Measurements from ENCODE around the gene RAB26.
"Not testable (repeated sequence)": the region's sequence is repeated elsewhere in the genome, so short reads cannot be mapped to it uniquely, and the experiment has no call there.

Gene RAB26

DNA sequence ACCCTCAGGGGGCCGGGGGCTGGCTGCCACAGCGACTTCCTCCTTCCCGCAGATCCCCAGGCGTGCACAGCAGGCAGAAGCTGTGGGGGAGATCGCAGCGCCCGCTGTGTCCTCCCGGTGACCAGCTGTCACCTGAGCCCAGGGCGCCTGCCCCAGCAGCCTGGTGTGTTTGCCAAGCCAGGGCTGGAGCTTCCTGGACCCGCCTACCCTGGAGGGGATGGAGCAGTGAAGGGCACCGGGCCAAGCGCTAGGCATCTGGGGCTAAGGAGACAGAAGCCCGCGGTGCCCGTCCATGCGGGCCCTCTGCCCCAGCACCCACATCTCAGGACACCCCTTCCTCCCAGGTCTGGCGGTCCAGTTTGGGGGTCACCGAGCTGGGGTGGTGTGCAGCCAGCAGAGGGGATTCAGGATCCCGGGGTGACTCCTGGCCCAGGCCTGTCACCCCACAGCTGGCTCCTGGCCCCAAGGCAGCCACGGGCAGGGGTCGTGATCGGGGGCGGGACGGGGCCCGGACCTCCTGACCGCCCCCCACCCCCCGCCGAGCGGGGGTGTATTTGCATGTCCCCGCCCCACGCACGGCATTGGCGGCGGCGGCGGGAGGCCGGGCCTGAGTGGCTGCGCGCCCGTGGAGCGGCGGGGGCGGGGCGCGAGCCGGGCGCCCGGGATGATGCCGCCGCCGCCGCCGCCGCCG lies at the start of gene RAB26:
Gene RAB26, plus strand, starts transcription at position 645 of the 691 bp plus-strand sequence. CDS start 159 bp downstream, outside the sequence.
- peak; percentile 79 for DNase-seq (ENCODE audit: low spot score)

DNA sequence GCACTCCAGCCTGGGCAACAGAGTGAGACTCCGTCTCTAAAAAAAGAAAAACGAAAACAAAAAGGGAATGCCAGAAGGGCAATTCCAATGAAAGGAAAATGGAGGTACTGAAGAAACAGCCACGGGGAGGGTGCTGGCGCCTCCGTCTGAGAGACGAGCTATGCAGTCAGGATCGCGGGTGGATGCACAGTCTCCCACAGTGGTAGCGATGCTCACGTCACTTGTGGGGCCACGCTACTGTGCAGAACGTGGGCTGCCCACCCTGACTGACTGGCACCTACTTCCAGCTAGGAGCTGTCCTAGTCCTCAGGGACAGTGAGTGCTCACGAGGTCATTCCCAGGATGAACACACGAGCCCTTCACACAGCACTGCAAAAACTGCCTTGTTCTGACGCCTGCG lies 46.8 kb upstream of the RAB26 start:
- DNase-seq (ENCODE audit: low spot score) = not testable (repeated sequence)

- DNase-seq (ENCODE audit: low spot score) = no peak
These were observed 46.0 kb upstream of the RAB26 start for GRCh38 chr16:2102471-2102870.

DNA sequence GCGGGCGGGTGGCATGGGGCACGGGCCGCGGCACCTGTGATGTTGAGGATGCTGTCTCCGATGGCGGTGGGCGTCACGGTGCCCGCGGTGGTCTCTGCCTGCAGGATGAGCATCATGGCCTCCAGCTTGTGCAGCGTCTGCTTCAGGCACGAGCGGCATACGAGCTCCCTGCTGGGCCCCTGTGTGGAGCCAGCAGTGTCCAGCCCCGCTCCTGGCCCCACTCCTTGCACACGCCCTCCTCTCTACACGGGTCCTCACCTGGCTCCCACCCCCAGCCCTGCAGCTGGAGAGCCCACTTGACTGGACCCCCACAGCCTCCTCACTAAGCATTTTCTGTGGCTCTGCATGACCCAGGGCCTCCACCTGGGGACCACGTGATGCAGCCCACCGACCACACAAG lies 44.0 kb upstream of the RAB26 start:
- DNase-seq (ENCODE audit: low spot score) = not testable (repeated sequence)

- DNase-seq (ENCODE audit: low spot score) = not testable (repeated sequence)
These were observed 43.1 kb upstream of the RAB26 start for GRCh38 chr16:2105291-2105690.

- not testable (repeated sequence) for DNase-seq (ENCODE audit: low spot score)
These were observed 42.7 kb upstream of the RAB26 start for GRCh38 chr16:2105769-2106168.

- DNase-seq (ENCODE audit: low spot score) = not testable (repeated sequence)
These were observed 42.2 kb upstream of the RAB26 start for GRCh38 chr16:2106211-2106610.

DNA sequence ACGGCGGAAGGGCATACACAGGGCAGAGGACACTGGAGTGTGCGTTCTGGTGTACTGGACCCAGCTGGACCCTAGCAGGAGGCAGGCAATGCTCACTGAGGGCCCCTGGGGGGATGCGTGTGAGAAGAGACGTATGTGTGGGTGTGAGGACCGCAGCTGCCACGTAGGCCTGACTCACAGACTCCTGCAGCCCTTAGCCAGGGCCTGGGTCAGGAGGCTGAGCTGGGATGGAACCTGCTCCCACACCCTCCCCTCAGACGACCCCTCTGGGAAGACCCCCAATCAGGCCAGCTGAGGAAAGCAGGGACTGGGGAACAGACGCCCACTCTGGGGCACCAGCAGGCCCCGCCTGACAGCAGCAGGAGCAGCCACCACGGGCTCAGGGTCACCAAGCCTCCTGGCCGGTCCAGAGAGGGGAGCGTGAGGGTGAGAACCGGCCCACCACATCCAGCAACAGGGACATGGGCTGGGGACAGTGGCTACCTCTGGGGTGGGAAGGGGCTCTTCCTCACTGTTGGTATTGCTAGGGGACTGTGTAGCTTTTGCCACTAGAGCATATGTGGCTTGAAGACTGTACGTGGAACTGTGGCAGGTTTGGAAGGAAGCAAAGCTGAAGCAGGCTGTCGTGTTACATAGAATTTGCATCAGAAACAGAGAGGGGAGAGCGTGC lies 41.2 kb upstream of the RAB26 start:
- DNase-seq (ENCODE audit: low spot score) = not testable (repeated sequence)

DNA sequence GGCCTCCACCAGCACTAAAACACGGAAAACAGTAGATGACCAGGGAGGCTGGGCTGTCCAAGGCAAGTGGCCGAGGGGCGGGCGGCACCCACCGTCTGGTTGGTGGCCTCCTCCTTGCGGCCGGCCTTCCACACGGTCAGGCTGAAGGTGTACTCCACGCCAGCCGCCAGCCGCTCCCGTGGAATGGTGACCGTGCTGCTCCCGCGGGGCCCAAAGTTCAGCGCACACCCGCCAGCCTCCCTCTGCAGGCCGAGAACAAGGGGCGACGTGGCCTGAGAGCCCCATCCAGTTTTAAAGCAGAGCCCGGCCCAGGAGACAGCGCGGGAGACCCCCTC lies 40.7 kb upstream of the RAB26 start:
- DNase-seq (ENCODE audit: low spot score) = not testable (repeated sequence)

- DNase-seq (ENCODE audit: low spot score) = not testable (repeated sequence)
These were observed 39.8 kb upstream of the RAB26 start for GRCh38 chr16:2108446-2109270.

DNA sequence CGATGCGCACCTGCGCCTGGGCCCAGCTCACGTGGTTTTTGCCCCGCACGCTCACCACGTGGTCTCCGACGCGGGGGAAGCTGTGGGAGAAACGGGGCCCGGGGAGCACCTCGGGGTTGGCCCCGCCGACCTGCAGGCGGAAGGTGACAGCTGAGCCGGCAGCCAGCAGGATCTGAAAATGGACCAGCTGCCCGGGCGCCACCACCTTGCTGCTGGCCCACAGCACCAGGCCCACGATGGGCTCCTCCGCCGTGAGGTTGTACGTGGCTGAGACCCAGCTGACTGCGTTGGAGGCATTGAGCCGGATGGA lies 39.2 kb upstream of the RAB26 start:
- DNase-seq (ENCODE audit: low spot score) = not testable (repeated sequence)

DNA sequence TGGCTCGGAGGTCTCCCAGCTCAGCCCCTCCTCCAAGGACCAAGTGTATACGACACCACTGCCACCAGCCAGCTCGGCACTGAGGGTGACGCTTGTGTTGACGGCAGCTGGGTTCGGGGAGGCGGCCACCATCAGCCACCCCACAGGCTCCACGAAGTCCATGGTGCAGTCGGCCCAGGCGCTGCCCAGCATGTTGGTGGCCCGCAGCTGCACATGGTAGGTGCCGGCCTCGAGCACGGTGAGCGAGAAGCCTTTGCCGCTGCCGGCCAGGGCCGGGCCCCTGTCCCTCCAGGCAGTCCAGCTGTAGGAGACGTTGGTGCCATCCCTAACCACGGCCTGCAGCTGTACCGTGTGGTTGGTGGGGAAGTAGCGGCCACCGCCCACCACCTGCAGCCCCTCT lies 38.6 kb upstream of the RAB26 start:
- not testable (repeated sequence) for DNase-seq (ENCODE audit: low spot score)

DNA sequence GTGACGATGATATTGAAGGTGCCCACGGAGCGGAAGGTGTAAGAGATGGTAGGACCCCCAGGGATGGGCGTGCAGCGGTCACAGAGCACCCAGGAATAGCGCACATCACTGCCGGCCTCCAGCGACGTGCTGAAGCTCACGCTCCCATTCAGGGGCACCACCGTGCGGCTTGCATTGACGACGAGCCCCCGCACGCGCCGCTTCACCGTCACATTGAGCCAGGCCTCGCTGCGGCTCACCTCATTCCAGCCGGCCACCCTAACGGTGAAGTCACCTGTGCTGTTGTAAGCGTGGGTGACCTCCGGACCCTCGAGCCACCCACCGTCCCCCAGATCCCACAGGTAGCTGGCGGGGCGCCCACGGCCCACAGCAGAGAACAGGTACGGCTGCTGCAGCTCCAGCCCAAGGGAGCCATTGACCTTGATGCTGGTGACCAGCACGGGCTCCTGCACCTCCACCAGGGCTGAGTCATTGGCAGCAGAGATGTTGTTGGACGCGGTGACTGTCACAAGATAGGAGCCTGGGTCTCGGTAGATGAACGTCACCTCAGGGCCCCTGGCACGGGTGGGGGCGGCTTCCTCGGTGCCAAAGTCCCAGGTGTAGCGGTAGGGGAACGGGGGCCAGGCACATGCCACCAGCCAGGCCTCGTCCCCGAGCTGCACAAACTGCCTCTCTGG lies 38.0 kb upstream of the RAB26 start:
- not testable (repeated sequence) for DNase-seq (ENCODE audit: low spot score)

DNA sequence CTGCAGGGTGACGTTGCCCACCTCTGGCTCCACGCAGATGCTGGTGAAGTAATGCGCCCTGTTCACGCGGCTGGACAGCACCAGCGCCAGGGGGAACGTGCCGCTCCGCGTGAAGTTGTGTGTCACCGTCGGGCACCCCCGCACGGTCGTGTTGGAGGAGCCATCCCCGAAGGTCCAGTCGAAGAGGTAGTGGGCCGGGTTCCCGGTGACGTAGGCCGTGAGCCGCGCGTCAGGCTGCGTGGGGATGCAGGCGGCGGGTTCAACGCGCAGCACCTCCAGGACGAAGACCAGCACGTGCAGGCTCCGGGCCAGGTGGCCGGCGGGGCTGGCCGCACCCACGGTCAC lies 37.4 kb upstream of the RAB26 start:
- not testable (repeated sequence) for DNase-seq (ENCODE audit: low spot score)

GRCh38 chr16:2111412-2112335 lies 36.8 kb upstream of the RAB26 start:
- DNase-seq (ENCODE audit: low spot score) = not testable (repeated sequence)

GRCh38 chr16:2112539-2113106 lies 35.8 kb upstream of the RAB26 start:
- not testable (repeated sequence) for DNase-seq (ENCODE audit: low spot score)

- DNase-seq (ENCODE audit: low spot score) = not testable (repeated sequence)
These were observed 34.2 kb upstream of the RAB26 start for GRCh38 chr16:2114225-2114624.

- not testable (repeated sequence) for DNase-seq (ENCODE audit: low spot score)
These were observed 33.4 kb upstream of the RAB26 start for GRCh38 chr16:2114885-2115590.

GRCh38 chr16:2115591-2115973 lies 32.8 kb upstream of the RAB26 start:
- no peak for DNase-seq (ENCODE audit: low spot score)

DNA sequence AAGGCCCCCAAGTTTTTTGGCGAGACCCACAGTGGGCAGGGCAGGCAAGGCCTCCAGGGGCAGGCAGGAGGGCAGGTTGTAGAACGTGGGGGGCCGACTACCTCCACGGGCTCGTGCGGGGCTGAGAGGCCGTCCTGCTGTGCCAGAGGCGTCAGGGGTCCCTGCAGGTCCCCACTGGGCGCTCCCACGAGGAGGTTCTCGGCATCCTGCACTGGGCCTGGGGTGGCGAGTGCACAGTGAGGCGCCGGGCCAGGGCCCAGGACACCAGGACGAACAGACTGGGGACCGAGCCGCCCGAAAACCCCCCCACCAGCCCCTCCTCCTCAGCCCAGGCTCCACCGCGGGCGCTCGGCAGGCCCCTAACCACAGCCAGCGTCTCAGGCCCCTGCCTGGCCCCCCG lies 32.0 kb upstream of the RAB26 start:
- not testable (repeated sequence) for DNase-seq (ENCODE audit: low spot score)
